SK-N-SH (cell line): ENCODE data around the gene MAN2B1. TPM values are rescaled to one million over a fixed set of nuclear protein-coding genes. Genes with fewer than 3 reads are reported as not detected.

ENCODE experiments used
- CTCF ChIA-PET: fragments of 300-600, 350-600 bp; formaldehyde crosslinking; extraction: SDS; loops from one replicate; lab custom pipeline; 2021; lab: Yijun Ruan, JAX
- POLR2A ChIA-PET: fragments of 350-600 bp; sonication (Branson Sonifier 250); formaldehyde crosslinking; extraction: SDS; loops from one replicate; lab custom pipeline; 2020; ENCODE audit warnings: antibody characterized with exemption, inconsistent platforms; lab: Yijun Ruan, JAX
- DNase-seq: peaks from one replicate; pipeline ENCODE4 v3.0.0; 2012
- H2AFZ ChIP-seq: fragments of 200-600 bp; sonication (generic); 2 replicates; pipeline ENCODE4 v1.8.1; 2016; ENCODE audit warnings: antibody characterized with exemption, mild to moderate bottlenecking, low read depth
- H3F3A ChIP-seq: fragments of 200-600 bp; sonication (generic); replicated peaks from 2 replicates; pipeline ENCODE3; 2016; ENCODE audit warnings: antibody characterized with exemption, mild to moderate bottlenecking; ENCODE audit not compliant: insufficient read depth
- H3K27ac ChIP-seq, 2 experiments: fragments of 200-500 bp in 1 of 2; fragments of 200-600 bp in 1 of 2; sonication (Bioruptor generic) in 1 of 2; sonication (generic), shearing (Covaris generic) in 1 of 2; 2 replicates each; pipeline versions ENCODE4 v1.5.1 to v1.6.1; 2014 to 2016; ENCODE audit warnings: low read depth in 2 of 2, inconsistent platforms in 1 of 2, low read length in 1 of 2, mild to moderate bottlenecking in 1 of 2, mixed read lengths in 1 of 2
- H3K27me3 ChIP-seq: fragments of 200-600 bp; sonication (generic), shearing (Covaris generic); 2 replicates; pipeline ENCODE4 v1.6.1; 2016; ENCODE audit warnings: mixed run types; ENCODE audit not compliant: insufficient read depth
- H3K36me3 ChIP-seq, 2 experiments: fragments of 200-500 bp in 1 of 2; fragments of 200-600 bp in 1 of 2; sonication (Bioruptor generic) in 1 of 2; sonication (generic) in 1 of 2; replicated peaks in 1 of 2; 2 replicates each; pipeline versions ENCODE3 to v1.5.1; 2014 to 2016; ENCODE audit warnings: low read length in 1 of 2, mild to moderate bottlenecking in 1 of 2; ENCODE audit not compliant: insufficient read depth in 2 of 2, control insufficient read depth in 1 of 2
- H3K4me1 ChIP-seq, 2 experiments: fragments of 200-500 bp in 1 of 2; fragments of 200-600 bp in 1 of 2; sonication (Bioruptor generic) in 1 of 2; sonication (generic), shearing (Covaris generic) in 1 of 2; 2 replicates each; pipeline versions ENCODE4 v1.5.1 to v1.6.1; 2014 to 2016; ENCODE audit warnings: low read depth in 1 of 2, low read length in 1 of 2, mixed run types in 1 of 2; ENCODE audit not compliant: insufficient read depth in 2 of 2, control insufficient read depth in 1 of 2
- H3K4me2 ChIP-seq: fragments of 200-600 bp; sonication (generic), shearing (Covaris generic); 2 replicates; pipeline ENCODE4 v1.6.1; 2017; ENCODE audit warnings: mixed run types
- H3K4me3 ChIP-seq, 2 experiments: fragments of 200-500 bp in 1 of 2; fragments of 200-600 bp in 1 of 2; sonication (Bioruptor generic) in 1 of 2; sonication (generic), shearing (Covaris generic) in 1 of 2; 2 replicates each; pipeline versions ENCODE4 v1.5.1 to v1.8.1; 2014 to 2016; ENCODE audit warnings: low read depth in 2 of 2, inconsistent platforms in 1 of 2, low read length in 1 of 2, mild to moderate bottlenecking in 1 of 2, mixed read lengths in 1 of 2, moderate library complexity in 1 of 2
- H3K79me2 ChIP-seq: fragments of 200-600 bp; sonication (generic); 2 replicates; pipeline ENCODE4 v1.8.1; 2017; ENCODE audit warnings: mild to moderate bottlenecking; ENCODE audit not compliant: insufficient read depth
- H3K9ac ChIP-seq: fragments of 200-600 bp; sonication (generic); 2 replicates; pipeline ENCODE4 v1.6.1; 2017; ENCODE audit warnings: mixed run types
- H3K9me2 ChIP-seq: fragments of 200-600 bp; sonication (generic); 2 replicates; pipeline ENCODE4 v1.6.1; 2017; ENCODE audit warnings: mixed run types
- H3K9me3 ChIP-seq: fragments of 200-600 bp; sonication (generic); 2 replicates; pipeline ENCODE4 v1.6.1; 2017; ENCODE audit warnings: mixed run types, mild to moderate bottlenecking, moderate library complexity
- H4K20me1 ChIP-seq: fragments of 200-600 bp; sonication (generic); 2 replicates; pipeline ENCODE4 v1.6.1; 2017; ENCODE audit warnings: mild to moderate bottlenecking, mixed run types; ENCODE audit not compliant: insufficient read depth
- FOXJ3 ChIP-seq: sonication (generic); formaldehyde crosslinking; IDR thresholded peaks from 2 replicates; pipeline ENCODE4 v1.5.1; 2020; ENCODE audit warnings: mild to moderate bottlenecking, missing genetic modification reagents
- FOXM1 ChIP-seq: IDR thresholded peaks from 2 replicates; pipeline ENCODE4 v1.4.0; 2012; ENCODE audit warnings: low read depth, mild to moderate bottlenecking
- GATA2 ChIP-seq: sonication (generic); formaldehyde crosslinking; IDR thresholded peaks from 2 replicates; pipeline ENCODE4 v1.5.0; 2020; ENCODE audit warnings: mild to moderate bottlenecking, missing genetic modification reagents
- POLR2AphosphoS5 ChIP-seq: IDR thresholded peaks from 2 replicates; pipeline ENCODE4 v1.6.1; 2012; ENCODE audit warnings: low read depth, low read length
- TEAD4 ChIP-seq: IDR thresholded peaks from 2 replicates; pipeline ENCODE4 v1.4.0; 2012; ENCODE audit warnings: mild to moderate bottlenecking, borderline replicate concordance; ENCODE audit not compliant: insufficient read depth
- WGBS: methylation state at CpG from one replicate; pipeline ENCODE4 v1.1.6; 2017; ENCODE audit warnings: low lambda C conversion rate; 5-methylcytosine and 5-hydroxymethylcytosine counted together
- polyA plus RNA-seq, 3 experiments: library from polyadenylated mRNA; depleted of rRNA; stranded (reverse); fragments of >200 nt; gene quantifications; 2 replicates each; pipeline ENCODE4 v1.2.3, GENCODE V29; 2012
- TF ChIP-seq, protein P1 (sequence below): IDR thresholded peaks from 2 replicates; pipeline ENCODE4 v1.4.0; 2012; ENCODE audit warnings: low read depth, borderline replicate concordance
- TF ChIP-seq, protein P2 (sequence below): fragments of 200-600 bp; sonication (generic); IDR thresholded peaks from 2 replicates; pipeline ENCODE4 v1.6.1; 2017; ENCODE audit warnings: antibody characterized with exemption, mild to moderate bottlenecking, moderate library complexity
- TF ChIP-seq, protein P3 (sequence below): IDR thresholded peaks from 2 replicates; pipeline ENCODE4 v1.4.0; 2012; ENCODE audit warnings: low read depth, borderline replicate concordance
- TF ChIP-seq, protein P4 (sequence below): IDR thresholded peaks from 2 replicates; pipeline ENCODE4 v1.4.0; 2012; ENCODE audit warnings: low read depth

The MAN2B1 gene
- polyA plus RNA-seq, 1 of the 3 experiments (the other 2 are of a cell fraction), result 47.0 TPM

DNA sequence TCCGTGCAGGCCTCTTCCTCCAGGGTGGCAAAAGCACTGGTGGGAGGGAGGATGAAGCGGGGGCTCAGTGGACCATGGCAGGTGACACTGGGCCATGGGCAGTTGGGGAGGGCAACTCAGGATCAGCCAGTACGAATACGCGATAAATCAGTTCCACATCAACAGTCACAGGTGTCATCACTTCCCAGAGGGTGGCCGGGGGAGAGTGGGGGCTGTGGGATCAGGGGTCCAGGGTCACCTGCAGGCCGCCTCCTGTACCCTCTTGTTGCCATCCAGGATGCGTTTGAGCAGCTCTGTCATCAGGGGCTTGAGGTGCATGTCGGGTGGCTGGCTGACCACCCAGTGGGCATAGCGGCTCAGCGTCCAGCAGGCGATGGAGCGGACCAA is 39.8 kb upstream of the MAN2B1 start:
- Histone ChIP-seq H4K20me1 (no peaks in the 10 kb centered on the region), H3K27me3 (no peaks in the 10 kb centered on the region), H3K27ac (no peak overlapping the region), H2AFZ (no peak overlapping the region), H3K4me1 (no peaks in the 10 kb centered on the region), H3K9me3 (no peaks in the 10 kb centered on the region), H3K9me2 (no peaks in the 10 kb centered on the region), H3K4me2 (no peak overlapping the region), H3K9ac (no peak overlapping the region), H3K36me3 (peaks cover 45 to 61% of the 10 kb centered on the region in 2 experiments), H3F3A (peaks cover 15% of the 10 kb centered on the region), H3K79me2 (peaks cover 4% of the 10 kb centered on the region; the same call in 1 of the 2 replicates), H3K4me3 (no peak overlapping the region)
- POLR2A ChIA-PET, result no interaction called here
- no peak for TF ChIP-seq FOXJ3 (CRISPR knock-in tag)
- 0 out of 2 replicates have a peak, but pooled peaks have one; percentile 7 for TF ChIP-seq POLR2AphosphoS5
- 95% methylated on average over 3 of the region's 13 CpGs for WGBS
- CTCF ChIA-PET, result interaction anchor here (1.4 to 1.6 kb wide), 3 partner anchors 20 to 90 kb away, joined by 4 read pairs; no protein-coding TSS in a partner anchor
- no peak for DNase-seq

DNA sequence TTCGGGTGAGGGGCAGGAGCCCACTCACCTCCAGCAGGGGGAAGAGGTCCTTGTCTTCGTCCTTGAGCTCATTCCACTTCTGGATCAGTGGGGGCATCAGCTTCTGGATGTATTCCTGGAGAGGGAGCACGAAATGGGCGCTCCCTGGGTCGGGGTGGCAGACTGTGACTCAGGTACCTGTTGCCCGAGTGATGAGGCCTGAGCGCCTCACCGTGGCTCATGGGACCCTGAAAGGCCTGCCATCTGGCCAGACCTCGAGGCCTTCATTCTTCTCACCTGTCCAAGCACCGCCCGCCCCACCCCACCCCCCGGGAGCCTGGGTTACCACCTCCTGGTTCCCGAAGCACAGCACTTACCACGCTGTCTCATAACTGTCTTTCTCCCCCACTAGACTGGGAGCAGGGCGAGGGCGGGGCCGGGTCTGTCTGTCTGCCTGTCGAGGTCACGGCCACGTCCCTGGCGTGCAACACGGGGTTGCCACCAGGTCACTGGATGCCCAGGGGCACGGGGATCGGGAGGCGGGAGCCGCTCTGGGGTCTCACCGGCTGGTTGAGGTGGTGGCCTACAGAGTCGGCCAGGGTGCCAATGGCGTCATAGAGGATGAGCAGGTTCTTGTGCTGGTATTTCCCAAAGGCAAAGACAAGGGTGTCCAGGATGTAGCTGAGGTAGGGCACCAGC is 39.3 kb upstream of the MAN2B1 start:
- Histone ChIP-seq H3K27ac (no peak overlapping the region), H3K27me3 (no peaks in the 10 kb centered on the region), H3K4me3 (no peak overlapping the region), H3K4me1 (no peaks in the 10 kb centered on the region), H4K20me1 (no peaks in the 10 kb centered on the region), H3K9me3 (no peaks in the 10 kb centered on the region), H3K4me2 (no peak overlapping the region), H3K36me3 (peaks cover 45 to 64% of the 10 kb centered on the region in 2 experiments), H3F3A (peaks cover 15% of the 10 kb centered on the region), H3K79me2 (peaks cover 4% of the 10 kb centered on the region; the same call in 1 of the 2 replicates), H2AFZ (no peak overlapping the region), H3K9me2 (no peaks in the 10 kb centered on the region), H3K9ac (no peak overlapping the region)
- 93% methylated on average over 17 of the region's 29 CpGs for WGBS
- no peak for DNase-seq
- CTCF ChIA-PET, result interaction anchor here (1.2 to 1.6 kb wide), 4 partner anchors 20 to 90 kb away, joined by 4 read pairs; no protein-coding TSS in a partner anchor
- POLR2A ChIA-PET, result no interaction called here
- no peak for TF ChIP-seq TEAD4
- TF ChIP-seq, protein P1, sequence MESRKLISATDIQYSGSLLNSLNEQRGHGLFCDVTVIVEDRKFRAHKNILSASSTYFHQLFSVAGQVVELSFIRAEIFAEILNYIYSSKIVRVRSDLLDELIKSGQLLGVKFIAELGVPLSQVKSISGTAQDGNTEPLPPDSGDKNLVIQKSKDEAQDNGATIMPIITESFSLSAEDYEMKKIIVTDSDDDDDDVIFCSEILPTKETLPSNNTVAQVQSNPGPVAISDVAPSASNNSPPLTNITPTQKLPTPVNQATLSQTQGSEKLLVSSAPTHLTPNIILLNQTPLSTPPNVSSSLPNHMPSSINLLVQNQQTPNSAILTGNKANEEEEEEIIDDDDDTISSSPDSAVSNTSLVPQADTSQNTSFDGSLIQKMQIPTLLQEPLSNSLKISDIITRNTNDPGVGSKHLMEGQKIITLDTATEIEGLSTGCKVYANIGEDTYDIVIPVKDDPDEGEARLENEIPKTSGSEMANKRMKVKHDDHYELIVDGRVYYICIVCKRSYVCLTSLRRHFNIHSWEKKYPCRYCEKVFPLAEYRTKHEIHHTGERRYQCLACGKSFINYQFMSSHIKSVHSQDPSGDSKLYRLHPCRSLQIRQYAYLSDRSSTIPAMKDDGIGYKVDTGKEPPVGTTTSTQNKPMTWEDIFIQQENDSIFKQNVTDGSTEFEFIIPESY, result no peak
- TF ChIP-seq, protein P2, sequence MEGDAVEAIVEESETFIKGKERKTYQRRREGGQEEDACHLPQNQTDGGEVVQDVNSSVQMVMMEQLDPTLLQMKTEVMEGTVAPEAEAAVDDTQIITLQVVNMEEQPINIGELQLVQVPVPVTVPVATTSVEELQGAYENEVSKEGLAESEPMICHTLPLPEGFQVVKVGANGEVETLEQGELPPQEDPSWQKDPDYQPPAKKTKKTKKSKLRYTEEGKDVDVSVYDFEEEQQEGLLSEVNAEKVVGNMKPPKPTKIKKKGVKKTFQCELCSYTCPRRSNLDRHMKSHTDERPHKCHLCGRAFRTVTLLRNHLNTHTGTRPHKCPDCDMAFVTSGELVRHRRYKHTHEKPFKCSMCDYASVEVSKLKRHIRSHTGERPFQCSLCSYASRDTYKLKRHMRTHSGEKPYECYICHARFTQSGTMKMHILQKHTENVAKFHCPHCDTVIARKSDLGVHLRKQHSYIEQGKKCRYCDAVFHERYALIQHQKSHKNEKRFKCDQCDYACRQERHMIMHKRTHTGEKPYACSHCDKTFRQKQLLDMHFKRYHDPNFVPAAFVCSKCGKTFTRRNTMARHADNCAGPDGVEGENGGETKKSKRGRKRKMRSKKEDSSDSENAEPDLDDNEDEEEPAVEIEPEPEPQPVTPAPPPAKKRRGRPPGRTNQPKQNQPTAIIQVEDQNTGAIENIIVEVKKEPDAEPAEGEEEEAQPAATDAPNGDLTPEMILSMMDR, result no peak
- TF ChIP-seq, protein P3, sequence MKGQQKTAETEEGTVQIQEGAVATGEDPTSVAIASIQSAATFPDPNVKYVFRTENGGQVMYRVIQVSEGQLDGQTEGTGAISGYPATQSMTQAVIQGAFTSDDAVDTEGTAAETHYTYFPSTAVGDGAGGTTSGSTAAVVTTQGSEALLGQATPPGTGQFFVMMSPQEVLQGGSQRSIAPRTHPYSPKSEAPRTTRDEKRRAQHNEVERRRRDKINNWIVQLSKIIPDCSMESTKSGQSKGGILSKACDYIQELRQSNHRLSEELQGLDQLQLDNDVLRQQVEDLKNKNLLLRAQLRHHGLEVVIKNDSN, result no peak
- TF ChIP-seq GATA2 (CRISPR knock-in tag), result no peak
- no peak for TF ChIP-seq FOXM1
- TF ChIP-seq, protein P4, sequence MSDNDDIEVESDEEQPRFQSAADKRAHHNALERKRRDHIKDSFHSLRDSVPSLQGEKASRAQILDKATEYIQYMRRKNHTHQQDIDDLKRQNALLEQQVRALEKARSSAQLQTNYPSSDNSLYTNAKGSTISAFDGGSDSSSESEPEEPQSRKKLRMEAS, result no peak
